Measurements from ENCODE around the gene ACIN1. TPM values are rescaled to one million over a fixed set of nuclear protein-coding genes. Genes with fewer than 3 reads are reported as not detected.

The ACIN1 gene
- total and polyA plus RNA-seq, 2 of the 8 experiments (the other 6 are each of a cell fraction or from before 2014, with no cell fraction given): 132 to 233 TPM

GRCh38 chr14:23033251-23033727 lies 61.6 kb downstream of the ACIN1 start (continued):
- TF ChIP-seq USF2 (IDR thresholded peaks at IDR 0.05; ENCODE audit: low read length) (no peak), PHF8 (conservative IDR thresholded peaks at IDR 0.05; ENCODE audit: low read depth, low read length) (no peak), KDM4A (IDR thresholded peaks at IDR 0.05; ENCODE audit: low read depth, low read length, severe bottlenecking) (no peak)
